Measurements from ENCODE around the gene CCSER1.

GRCh38 chr4:91596718-91597117 lies 1469.5 kb downstream of the CCSER1 start:
- TF ChIP-seq, protein P1, sequence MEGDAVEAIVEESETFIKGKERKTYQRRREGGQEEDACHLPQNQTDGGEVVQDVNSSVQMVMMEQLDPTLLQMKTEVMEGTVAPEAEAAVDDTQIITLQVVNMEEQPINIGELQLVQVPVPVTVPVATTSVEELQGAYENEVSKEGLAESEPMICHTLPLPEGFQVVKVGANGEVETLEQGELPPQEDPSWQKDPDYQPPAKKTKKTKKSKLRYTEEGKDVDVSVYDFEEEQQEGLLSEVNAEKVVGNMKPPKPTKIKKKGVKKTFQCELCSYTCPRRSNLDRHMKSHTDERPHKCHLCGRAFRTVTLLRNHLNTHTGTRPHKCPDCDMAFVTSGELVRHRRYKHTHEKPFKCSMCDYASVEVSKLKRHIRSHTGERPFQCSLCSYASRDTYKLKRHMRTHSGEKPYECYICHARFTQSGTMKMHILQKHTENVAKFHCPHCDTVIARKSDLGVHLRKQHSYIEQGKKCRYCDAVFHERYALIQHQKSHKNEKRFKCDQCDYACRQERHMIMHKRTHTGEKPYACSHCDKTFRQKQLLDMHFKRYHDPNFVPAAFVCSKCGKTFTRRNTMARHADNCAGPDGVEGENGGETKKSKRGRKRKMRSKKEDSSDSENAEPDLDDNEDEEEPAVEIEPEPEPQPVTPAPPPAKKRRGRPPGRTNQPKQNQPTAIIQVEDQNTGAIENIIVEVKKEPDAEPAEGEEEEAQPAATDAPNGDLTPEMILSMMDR (IDR thresholded peaks at IDR 0.05; ENCODE audit: poor library complexity, severe bottlenecking), result no peak
- TF ChIP-seq POLR2AphosphoS5 (IDR thresholded peaks at IDR 0.05) (no peak), EZH2 (IDR thresholded peaks at IDR 0.05; ENCODE audit: borderline replicate concordance, insufficient read depth, low read length, poor library complexity, severe bottlenecking) (no peak)
- TF ChIP-seq, protein P2, sequence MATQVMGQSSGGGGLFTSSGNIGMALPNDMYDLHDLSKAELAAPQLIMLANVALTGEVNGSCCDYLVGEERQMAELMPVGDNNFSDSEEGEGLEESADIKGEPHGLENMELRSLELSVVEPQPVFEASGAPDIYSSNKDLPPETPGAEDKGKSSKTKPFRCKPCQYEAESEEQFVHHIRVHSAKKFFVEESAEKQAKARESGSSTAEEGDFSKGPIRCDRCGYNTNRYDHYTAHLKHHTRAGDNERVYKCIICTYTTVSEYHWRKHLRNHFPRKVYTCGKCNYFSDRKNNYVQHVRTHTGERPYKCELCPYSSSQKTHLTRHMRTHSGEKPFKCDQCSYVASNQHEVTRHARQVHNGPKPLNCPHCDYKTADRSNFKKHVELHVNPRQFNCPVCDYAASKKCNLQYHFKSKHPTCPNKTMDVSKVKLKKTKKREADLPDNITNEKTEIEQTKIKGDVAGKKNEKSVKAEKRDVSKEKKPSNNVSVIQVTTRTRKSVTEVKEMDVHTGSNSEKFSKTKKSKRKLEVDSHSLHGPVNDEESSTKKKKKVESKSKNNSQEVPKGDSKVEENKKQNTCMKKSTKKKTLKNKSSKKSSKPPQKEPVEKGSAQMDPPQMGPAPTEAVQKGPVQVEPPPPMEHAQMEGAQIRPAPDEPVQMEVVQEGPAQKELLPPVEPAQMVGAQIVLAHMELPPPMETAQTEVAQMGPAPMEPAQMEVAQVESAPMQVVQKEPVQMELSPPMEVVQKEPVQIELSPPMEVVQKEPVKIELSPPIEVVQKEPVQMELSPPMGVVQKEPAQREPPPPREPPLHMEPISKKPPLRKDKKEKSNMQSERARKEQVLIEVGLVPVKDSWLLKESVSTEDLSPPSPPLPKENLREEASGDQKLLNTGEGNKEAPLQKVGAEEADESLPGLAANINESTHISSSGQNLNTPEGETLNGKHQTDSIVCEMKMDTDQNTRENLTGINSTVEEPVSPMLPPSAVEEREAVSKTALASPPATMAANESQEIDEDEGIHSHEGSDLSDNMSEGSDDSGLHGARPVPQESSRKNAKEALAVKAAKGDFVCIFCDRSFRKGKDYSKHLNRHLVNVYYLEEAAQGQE (IDR thresholded peaks at IDR 0.05; ENCODE audit: borderline replicate concordance), result no peak

Measured in neural cell (in vitro differentiated cells).